Hematopoietic multipotent progenitor cell treated with erythropoietin and hydrocortisone succinate and interleukin-3 and kit ligand, for 6 days (in vitro differentiated cells): ENCODE data around the gene PITX3.

Source experiments
- DNase-seq: peaks from one replicate; pipeline ENCODE4 v3.0.0-alpha.2; 2015

Gene PITX3

DNA sequence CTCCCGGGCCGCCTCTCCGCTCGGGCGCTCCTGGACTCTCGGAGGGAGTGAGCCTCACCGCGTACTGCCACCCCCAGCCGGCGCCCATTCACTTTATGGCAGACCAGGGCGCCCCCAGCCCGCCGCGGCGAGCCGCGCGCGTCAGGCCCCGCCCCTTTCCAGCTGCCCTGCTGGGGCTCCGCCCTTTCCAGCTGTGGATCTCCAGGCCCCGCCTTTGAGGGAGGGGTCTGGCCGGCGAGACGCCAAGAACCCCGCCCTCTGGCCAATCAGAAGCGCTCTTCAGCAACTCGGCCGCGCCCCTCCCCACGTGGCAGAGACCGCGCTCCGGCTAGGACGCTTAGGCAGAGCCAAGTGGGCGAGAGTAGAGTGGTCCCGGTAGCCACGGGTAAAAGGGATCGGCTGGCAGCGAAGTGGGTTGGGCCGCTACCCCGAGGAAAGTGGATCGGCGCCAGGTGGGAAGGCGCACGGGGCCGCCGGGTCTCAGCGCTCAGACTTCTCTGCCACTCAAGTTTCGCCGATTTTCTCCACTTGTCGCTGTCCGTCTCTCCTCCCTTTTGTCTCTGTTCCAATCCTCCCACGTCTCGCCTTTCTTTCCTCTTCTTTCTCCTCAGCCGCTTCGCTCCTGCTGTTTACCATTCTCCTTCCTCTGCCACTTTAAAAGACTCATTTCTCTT, at the start of gene PITX3:
Gene PITX3, minus strand, starts transcription at position 69 of the 674 bp plus-strand sequence. CDS start 9,432 bp downstream, outside the sequence.
- DNase-seq: peak; percentile 98

GRCh38 chr10:102289840-102290239, 48.5 kb upstream of the PITX3 start:
- DNase-seq: no peak

GRCh38 chr10:102289356-102289755, 48.0 kb upstream of the PITX3 start:
- DNase-seq: no peak

- DNase-seq: no peak
Observed at GRCh38 chr10:102287991-102288390, 46.7 kb upstream of the PITX3 start.

- no peak for DNase-seq
Observed at GRCh38 chr10:102287538-102287937, 46.2 kb upstream of the PITX3 start.

GRCh38 chr10:102286216-102286615, 44.9 kb upstream of the PITX3 start:
- no peak for DNase-seq

DNA sequence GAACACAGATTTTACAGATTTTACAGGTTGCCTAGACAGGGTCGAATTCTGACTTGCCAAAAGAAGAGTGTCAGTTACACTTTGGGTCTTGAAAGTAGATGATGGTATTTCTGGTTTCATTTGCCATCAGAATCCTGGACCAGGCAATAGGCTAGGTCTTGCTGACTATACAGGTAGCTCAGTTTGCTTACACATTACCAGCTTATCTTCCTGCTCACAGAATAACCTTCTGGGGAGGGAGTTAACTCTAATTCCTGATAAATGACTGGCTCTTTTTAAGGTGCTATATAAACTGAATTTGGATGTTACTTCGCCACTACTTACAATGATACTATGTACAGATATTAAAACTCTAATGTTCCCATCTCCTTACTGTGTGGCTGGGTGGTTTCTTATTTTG, 43.8 kb upstream of the PITX3 start:
- peak; percentile 42 for DNase-seq

- no peak for DNase-seq
Observed at GRCh38 chr10:102284531-102284930, 43.2 kb upstream of the PITX3 start.

DNA sequence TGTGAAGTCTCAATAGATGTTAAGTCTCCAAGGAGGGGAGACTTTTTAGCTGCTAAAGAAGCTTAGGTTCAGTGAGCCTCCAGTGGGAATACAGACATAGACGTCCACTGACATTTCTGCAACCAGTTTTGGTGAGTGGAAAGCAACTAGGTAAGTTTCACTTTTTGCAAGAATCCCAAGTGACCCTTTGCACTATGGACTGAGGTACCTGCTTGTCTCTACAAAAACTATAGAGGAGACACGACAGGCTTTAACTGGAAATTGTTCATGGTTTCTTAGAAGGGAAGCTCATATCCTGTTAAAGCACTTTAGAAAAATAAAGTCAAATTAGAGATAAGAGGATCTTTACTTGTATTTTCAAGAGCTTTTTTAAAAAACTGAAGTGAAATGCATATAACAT, 42.6 kb upstream of the PITX3 start:
- no peak for DNase-seq

DNA sequence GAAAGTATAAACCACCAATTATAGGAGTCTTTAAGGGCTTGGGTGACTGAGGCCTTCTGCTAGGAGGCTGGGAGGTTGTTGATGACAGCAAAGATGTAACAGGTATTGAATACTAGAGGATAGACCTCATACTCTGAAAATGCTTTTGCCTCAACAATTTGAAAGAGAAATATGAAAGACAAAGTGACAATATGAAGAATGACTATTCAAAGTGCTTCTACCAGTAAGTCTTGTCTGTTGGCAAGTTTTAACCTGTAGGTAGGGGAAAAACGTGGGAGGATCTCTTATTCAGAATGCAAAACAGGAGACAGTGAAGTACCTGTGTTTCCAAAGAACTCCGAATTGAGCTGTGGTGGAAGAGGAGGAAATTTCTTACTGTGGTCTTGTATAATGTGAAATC, 42.2 kb upstream of the PITX3 start:
- no peak for DNase-seq

GRCh38 chr10:102281102-102281487, 39.8 kb upstream of the PITX3 start:
- peak; percentile 33 for DNase-seq

- DNase-seq: no peak
Observed at GRCh38 chr10:102280397-102281101, 39.2 kb upstream of the PITX3 start.

- no peak for DNase-seq
Observed at GRCh38 chr10:102279104-102279503, 37.8 kb upstream of the PITX3 start.

- no peak for DNase-seq
Observed at GRCh38 chr10:102275343-102275742, 34.0 kb upstream of the PITX3 start.

DNA sequence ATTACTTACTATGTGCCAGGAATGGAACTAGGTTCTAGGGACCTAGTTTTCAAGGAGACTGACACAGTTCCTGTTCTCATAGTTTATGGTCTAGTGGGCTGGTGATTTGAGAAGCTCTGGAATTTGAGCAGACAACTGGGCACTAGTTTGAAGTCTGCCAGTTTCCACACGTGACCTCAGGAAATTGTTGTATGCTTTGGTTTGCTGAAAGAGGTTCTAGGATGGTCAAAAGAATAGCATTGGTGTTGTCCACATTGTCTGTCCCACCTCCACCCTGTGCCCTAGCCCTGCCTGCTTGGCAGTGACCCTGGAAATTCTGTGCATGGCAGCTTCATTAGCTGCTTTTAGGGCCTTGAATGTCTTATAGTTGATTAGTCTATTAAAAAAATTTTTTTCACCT, 32.8 kb upstream of the PITX3 start:
- DNase-seq: no peak

- no peak for DNase-seq
Observed at GRCh38 chr10:102269017-102269416, 27.7 kb upstream of the PITX3 start.

- peak; percentile 17 for DNase-seq
Observed at GRCh38 chr10:102268375-102268888, 27.1 kb upstream of the PITX3 start.

GRCh38 chr10:102267748-102268147, 26.4 kb upstream of the PITX3 start:
- no peak for DNase-seq

GRCh38 chr10:102266670-102267069, 25.4 kb upstream of the PITX3 start:
- DNase-seq: no peak

DNA sequence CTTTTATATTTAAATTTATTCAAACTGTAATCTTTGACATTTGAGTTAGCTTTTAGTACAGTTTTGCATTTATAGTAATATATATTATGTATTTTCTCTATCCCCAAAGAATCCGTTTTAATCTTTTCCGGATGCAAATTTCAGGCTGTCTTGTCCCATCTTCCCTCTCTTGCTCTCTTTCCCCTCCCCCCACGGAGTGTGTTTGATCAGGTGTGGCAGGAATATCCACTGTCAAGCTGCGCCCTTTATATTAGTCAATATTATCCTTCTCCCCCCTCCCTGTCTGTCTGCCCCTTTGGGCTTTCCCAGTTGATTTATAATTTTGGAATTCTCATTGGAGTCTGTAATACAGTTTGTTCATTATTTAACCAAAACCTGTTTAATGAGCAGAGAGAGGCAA, 23.1 kb upstream of the PITX3 start:
- DNase-seq: no peak

DNA sequence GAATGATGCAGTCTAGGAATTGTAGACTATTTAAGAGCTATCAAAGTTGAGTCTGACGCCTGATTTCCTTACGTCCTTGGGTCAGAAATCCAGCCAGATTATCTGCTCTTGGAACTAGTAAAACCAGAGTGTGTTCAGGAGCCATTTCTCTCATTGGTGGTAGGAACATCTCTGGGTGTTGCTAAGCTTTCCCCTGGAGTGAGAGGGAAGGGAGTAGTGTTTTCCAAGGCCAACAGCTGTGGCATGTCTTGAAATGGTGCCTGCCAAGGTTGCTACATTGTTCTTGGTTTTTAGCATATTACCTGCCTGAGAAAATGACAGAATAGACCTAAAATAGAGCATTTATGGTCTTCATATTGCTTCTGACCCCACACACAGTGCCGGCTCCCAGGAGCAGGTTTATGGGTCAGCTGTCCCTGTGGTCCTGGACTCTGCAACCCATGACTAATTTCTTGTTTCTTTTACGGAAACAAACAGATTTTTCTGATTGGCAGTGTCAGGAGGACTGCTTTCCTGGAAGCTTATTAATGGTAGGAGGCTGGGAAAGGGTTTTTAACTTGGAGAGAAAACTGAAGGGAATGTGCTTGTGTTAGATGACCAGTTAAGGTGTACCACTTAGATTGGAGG, 21.5 kb upstream of the PITX3 start:
- no peak for DNase-seq

DNA sequence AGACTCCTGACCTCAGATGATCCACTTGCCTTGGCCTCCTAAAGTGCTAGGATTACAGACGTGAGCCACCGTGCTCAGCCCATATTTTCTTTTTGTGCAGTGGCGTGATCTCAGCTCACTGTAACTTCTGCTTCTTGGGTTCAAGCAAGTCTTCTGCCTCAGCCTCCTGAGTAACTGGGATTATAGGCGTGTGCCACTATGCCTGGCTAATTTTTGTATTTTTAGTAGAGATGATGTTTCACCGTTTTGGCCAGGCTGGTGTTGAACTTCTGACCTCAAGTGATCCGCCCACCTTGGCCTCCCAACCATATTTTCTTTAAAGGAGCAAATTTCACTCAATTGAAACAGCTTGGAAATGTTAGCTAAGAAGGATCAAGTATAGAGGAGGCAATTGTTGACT, 20.5 kb upstream of the PITX3 start:
- no peak for DNase-seq

DNA sequence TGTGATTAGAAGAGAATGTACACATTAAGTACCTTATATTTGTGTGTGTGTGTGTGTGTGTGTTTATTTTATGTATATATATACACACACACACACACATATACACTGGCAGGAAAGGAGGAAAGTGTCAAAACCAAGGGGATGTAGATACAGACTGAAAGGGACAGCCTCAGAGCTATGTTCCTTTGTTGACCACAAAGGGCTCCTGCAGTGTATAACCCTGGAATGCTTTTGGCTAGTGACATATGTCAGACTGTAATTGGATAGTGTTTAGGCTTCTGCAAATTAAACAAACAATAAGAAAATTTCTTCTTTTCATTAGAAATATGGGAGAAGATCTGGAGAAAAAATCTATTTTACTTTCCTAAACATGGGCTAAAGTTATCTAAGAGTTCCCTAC, 19.9 kb upstream of the PITX3 start:
- no peak for DNase-seq

- no peak for DNase-seq
Observed at GRCh38 chr10:102255404-102255803, 14.1 kb upstream of the PITX3 start.
